Cardiac muscle cell (in vitro differentiated cells and primary cell): ENCODE results near the gene TLR7. TPM values are rescaled to one million over a fixed set of nuclear protein-coding genes. Genes with fewer than 3 reads are reported as not detected.

ENCODE experiments used
- DNase-seq, 2 donors: peaks; one replicate each; pipeline versions ENCODE4 v3.0.0 to v3.0.0-alpha.2; 2010 to 2017; ENCODE audit warnings: low read depth in 1 of 2, low spot score in 1 of 2
- H3K27ac ChIP-seq: fragments of 200-600 bp; sonication (generic); 2 replicates; pipeline ENCODE4 v1.5.1; 2016
- H3K27me3 ChIP-seq: fragments of 200-600 bp; sonication (generic); 2 replicates; pipeline ENCODE4 v1.6.0; 2016; ENCODE audit warnings: control low read depth
- H3K36me3 ChIP-seq: fragments of 200-600 bp; sonication (generic); 2 replicates; pipeline ENCODE4 v1.5.1; 2016; ENCODE audit warnings: control low read depth
- H3K4me1 ChIP-seq: fragments of 200-600 bp; sonication (generic); 2 replicates; pipeline ENCODE4 v1.8.1; 2017; ENCODE audit warnings: low read depth, mild to moderate bottlenecking, mixed run types
- H3K4me3 ChIP-seq: fragments of 200-600 bp; sonication (generic); 2 replicates; pipeline ENCODE4 v1.5.1; 2016; ENCODE audit warnings: mild to moderate bottlenecking
- H3K9me3 ChIP-seq: fragments of 200-600 bp; sonication (generic); 2 replicates; pipeline ENCODE4 v1.5.1; 2017; ENCODE audit warnings: low read depth, mild to moderate bottlenecking, control low read depth
- CTCF ChIP-seq: IDR thresholded peaks from 2 replicates; pipeline ENCODE4 v1.5.1; 2012; ENCODE audit warnings: low read depth, mild to moderate bottlenecking, low read length
- polyA plus RNA-seq: library from polyadenylated mRNA; unstranded; fragments of >200 nt; fragmentation: Nextera tagmentation; extraction: Ambion mirVana; gene quantifications from 2 replicates; pipeline ENCODE4 v1.2.1, GENCODE V29; 2016
- total RNA-seq: library from RNA; depleted of rRNA; stranded (reverse); fragments of >200 nt; gene quantifications from 2 replicates; pipeline ENCODE4 v1.2.3, GENCODE V29; 2016

TLR7 gene
- total and polyA plus RNA-seq, 2 experiments from 2014 or later, result not detected

- TF ChIP-seq CTCF, result no peak
- Histone ChIP-seq H3K4me1 (no peaks in the 10 kb centered on the region), H3K27me3 (no peaks in the 10 kb centered on the region), H3K27ac (no peak overlapping the region), H3K4me3 (no peak overlapping the region), H3K36me3 (no peaks in the 10 kb centered on the region), H3K9me3 (peaks cover 4% of the 10 kb centered on the region)
- no peak for DNase-seq
Measured at GRCh38 chrX:12825801-12826200, 41.1 kb upstream of the TLR7 start.

GRCh38 chrX:12843061-12843667 lies 23.7 kb upstream of the TLR7 start:
- no peak for DNase-seq
- TF ChIP-seq CTCF, result no peak

GRCh38 chrX:12843668-12844279 lies 23.1 kb upstream of the TLR7 start:
- no peak overlapping the region for H3K4me3 ChIP-seq
- no peaks in the 10 kb centered on the region for H3K36me3 ChIP-seq
- no peaks in the 10 kb centered on the region for H3K4me1 ChIP-seq
- H3K9me3 ChIP-seq, result no peaks in the 10 kb centered on the region
- DNase-seq, result no peak
- TF ChIP-seq CTCF, result no peak
- no peak overlapping the region for H3K27ac ChIP-seq
- H3K27me3 ChIP-seq, result no peaks in the 10 kb centered on the region

More at GRCh38 chrX:12843061-12843667, 23.7 kb upstream of the TLR7 start:
- H3K4me1 ChIP-seq, result no peaks in the 10 kb centered on the region
- no peak overlapping the region for H3K27ac ChIP-seq
- H3K4me3 ChIP-seq, result no peak overlapping the region
- no peaks in the 10 kb centered on the region for H3K27me3 ChIP-seq
- H3K36me3 ChIP-seq, result no peaks in the 10 kb centered on the region
- H3K9me3 ChIP-seq, result no peaks in the 10 kb centered on the region

GRCh38 chrX:12844319-12844718 lies 22.6 kb upstream of the TLR7 start:
- H3K4me1 ChIP-seq, result no peaks in the 10 kb centered on the region
- TF ChIP-seq CTCF, result no peak
- H3K36me3 ChIP-seq, result no peaks in the 10 kb centered on the region
- no peaks in the 10 kb centered on the region for H3K9me3 ChIP-seq
- H3K4me3 ChIP-seq, result no peak overlapping the region
- no peak overlapping the region for H3K27ac ChIP-seq
- H3K27me3 ChIP-seq, result no peaks in the 10 kb centered on the region
- DNase-seq, result no peak

- TF ChIP-seq CTCF, result no peak
- Histone ChIP-seq H3K9me3 (no peaks in the 10 kb centered on the region), H3K27me3 (no peaks in the 10 kb centered on the region), H3K4me1 (no peaks in the 10 kb centered on the region), H3K4me3 (no peak overlapping the region), H3K27ac (no peak overlapping the region), H3K36me3 (no peaks in the 10 kb centered on the region)
- DNase-seq, result peak in 1 of 2 donors; percentile 67
Measured at GRCh38 chrX:12865359-12865758, 1.5 kb upstream of the TLR7 start.
